G401.6 (cell line): ENCODE data around the gene SLC10A1.

Source experiments
- FAIRE-seq: peaks from 2 replicates; lab custom pipeline; 2012; peaks lifted over from hg19 to GRCh38; lab: Jason Lieb, UNC

The SLC10A1 gene

GRCh38 chr14:69808919-69809808, 12.1 kb upstream of the SLC10A1 start:
- no peak for FAIRE-seq

- FAIRE-seq = no peak
These were observed 10.2 kb upstream of the SLC10A1 start for GRCh38 chr14:69807192-69807591.

- FAIRE-seq = no peak
These were observed 7.9 kb upstream of the SLC10A1 start for GRCh38 chr14:69804902-69805301.

GRCh38 chr14:69803753-69804152, 6.7 kb upstream of the SLC10A1 start:
- no peak for FAIRE-seq

GRCh38 chr14:69798339-69798735, 1.3 kb upstream of the SLC10A1 start:
- FAIRE-seq = no peak

- no peak for FAIRE-seq
These were observed 715 bp upstream of the SLC10A1 start for GRCh38 chr14:69797573-69798338.

GRCh38 chr14:69795691-69796090, 1.4 kb downstream of the SLC10A1 start:
- FAIRE-seq = no peak

- no peak for FAIRE-seq
These were observed 2.2 kb downstream of the SLC10A1 start for GRCh38 chr14:69794791-69795190.

GRCh38 chr14:69792887-69793421, 4.1 kb downstream of the SLC10A1 start:
- no peak for FAIRE-seq

GRCh38 chr14:69789118-69789640, 7.9 kb downstream of the SLC10A1 start:
- FAIRE-seq = no peak

GRCh38 chr14:69786603-69787002, 10.4 kb downstream of the SLC10A1 start:
- no peak for FAIRE-seq

- no peak for FAIRE-seq
These were observed 12.1 kb downstream of the SLC10A1 start for GRCh38 chr14:69784942-69785341.

- FAIRE-seq = no peak
These were observed 16.1 kb downstream of the SLC10A1 start for GRCh38 chr14:69780952-69781351.

GRCh38 chr14:69780092-69780491, 16.9 kb downstream of the SLC10A1 start:
- FAIRE-seq = no peak

- FAIRE-seq = no peak
These were observed 18.0 kb downstream of the SLC10A1 start for GRCh38 chr14:69779088-69779487.

GRCh38 chr14:69776875-69777453, 20.1 kb downstream of the SLC10A1 start:
- no peak for FAIRE-seq

GRCh38 chr14:69775012-69775411, 22.0 kb downstream of the SLC10A1 start:
- peak; percentile 31 for FAIRE-seq

- no peak for FAIRE-seq
These were observed 23.3 kb downstream of the SLC10A1 start for GRCh38 chr14:69773571-69774276.

GRCh38 chr14:69772082-69773017, 24.7 kb downstream of the SLC10A1 start:
- FAIRE-seq = no peak

GRCh38 chr14:69771136-69771535, 25.9 kb downstream of the SLC10A1 start:
- no peak for FAIRE-seq

- no peak for FAIRE-seq
These were observed 26.5 kb downstream of the SLC10A1 start for GRCh38 chr14:69770559-69770958.
